HEK293 (cell line): Measurements from ENCODE around the gene PRKCD.

Experiments used
- CTCF ChIA-PET: fragments of 350-600 bp; formaldehyde crosslinking; extraction: SDS; loops from one replicate; lab custom pipeline; 2021; ENCODE audit warnings: antibody characterized with exemption; lab: Yijun Ruan, JAX
- POLR2A ChIA-PET: fragments of 300-600 bp; formaldehyde crosslinking; extraction: SDS; loops from one replicate; lab custom pipeline; 2020; ENCODE audit warnings: antibody characterized with exemption, inconsistent platforms; lab: Yijun Ruan, JAX
- H3K27ac ChIP-seq: fragments of 200-500 bp; sonication (Bioruptor generic); 2 replicates; pipeline ENCODE4 v1.5.1; 2014; ENCODE audit warnings: low read depth, low read length, control low read depth, inconsistent platforms; ENCODE audit errors: extremely low read depth
- H3K36me3 ChIP-seq, 2 experiments: fragments of 200-500 bp in 1 of 2; sonication (Bioruptor generic) in 1 of 2; 1 replicate in 1 of 2; 2 replicates in 1 of 2; pipeline ENCODE4 v1.5.1; 2014 to 2017; ENCODE audit warnings: inconsistent platforms in 2 of 2, low read length in 2 of 2; ENCODE audit not compliant: control insufficient read depth in 2 of 2, insufficient read depth in 1 of 2
- H3K4me1 ChIP-seq: fragments of 200-500 bp; sonication (Bioruptor generic); 2 replicates; pipeline ENCODE4 v1.5.1; 2014; ENCODE audit warnings: mild to moderate bottlenecking, low read length, inconsistent platforms; ENCODE audit not compliant: control insufficient read depth, insufficient read depth
- H3K4me3 ChIP-seq: 2 replicates; pipeline ENCODE4 v1.5.1; 2011; ENCODE audit warnings: low read depth, mild to moderate bottlenecking, control low read depth, low read length, moderate library complexity
- H3K9me3 ChIP-seq: fragments of 200-500 bp; sonication (Bioruptor generic); 2 replicates; pipeline ENCODE4 v1.5.1; 2014; ENCODE audit warnings: low read depth, low read length, inconsistent platforms; ENCODE audit not compliant: control insufficient read depth, insufficient read depth
- EGR2 ChIP-seq: fragments of 450-650 bp; formaldehyde crosslinking; IDR thresholded peaks from 2 replicates; pipeline ENCODE4 v1.5.1; 2016; ENCODE audit warnings: low read depth, missing biosample characterization, missing genetic modification characterization
- GFI1B ChIP-seq: fragments of 450-650 bp; formaldehyde crosslinking; IDR thresholded peaks from 2 replicates; pipeline ENCODE4 v1.5.1; 2016; ENCODE audit warnings: missing biosample characterization, missing genetic modification characterization
- GLIS1 ChIP-seq: fragments of 450-650 bp; formaldehyde crosslinking; IDR thresholded peaks from 2 replicates; pipeline ENCODE4 v1.5.1; 2016; ENCODE audit warnings: missing biosample characterization, missing genetic modification characterization
- IKZF3 ChIP-seq: fragments of 450-650 bp; IDR thresholded peaks from 2 replicates; pipeline ENCODE4 v1.5.0; 2018; ENCODE audit warnings: missing biosample characterization, mild to moderate bottlenecking, missing genetic modification characterization, moderate library complexity
- KLF10 ChIP-seq: fragments of 450-650 bp; IDR thresholded peaks from 2 replicates; pipeline ENCODE4 v1.5.1; 2018; ENCODE audit warnings: missing biosample characterization, mild to moderate bottlenecking, missing genetic modification characterization
- KLF16 ChIP-seq: fragments of 450-650 bp; formaldehyde crosslinking; IDR thresholded peaks from 2 replicates; pipeline ENCODE4 v1.5.1; 2017; ENCODE audit warnings: missing biosample characterization, missing genetic modification characterization
- KLF8 ChIP-seq: fragments of 450-650 bp; formaldehyde crosslinking; IDR thresholded peaks from 2 replicates; pipeline ENCODE4 v1.5.1; 2016; ENCODE audit warnings: missing biosample characterization, missing genetic modification characterization
- SETDB1 ChIP-seq: IDR thresholded peaks from one replicate; pipeline ENCODE4 v1.6.1; 2017; ENCODE audit warnings: mild to moderate bottlenecking, low read length, moderate library complexity, mixed read lengths; ENCODE audit not compliant: insufficient read length
- SP2 ChIP-seq: fragments of 450-650 bp; formaldehyde crosslinking; IDR thresholded peaks from 2 replicates; pipeline ENCODE4 v1.5.1; 2016; ENCODE audit warnings: missing biosample characterization, missing genetic modification characterization
- SP3 ChIP-seq: fragments of 450-650 bp; formaldehyde crosslinking; IDR thresholded peaks from 2 replicates; pipeline ENCODE4 v1.5.1; 2016; ENCODE audit warnings: missing biosample characterization, missing genetic modification characterization
- SP7 ChIP-seq: fragments of 450-650 bp; formaldehyde crosslinking; IDR thresholded peaks from 2 replicates; pipeline ENCODE4 v1.5.1; 2016; ENCODE audit warnings: missing biosample characterization, missing genetic modification characterization
- ZBTB1 ChIP-seq: fragments of 450-650 bp; formaldehyde crosslinking; IDR thresholded peaks from 2 replicates; pipeline ENCODE4 v1.5.1; 2016; ENCODE audit warnings: missing biosample characterization, missing genetic modification characterization
- ZFHX2 ChIP-seq: fragments of 450-650 bp; formaldehyde crosslinking; conservative IDR thresholded peaks from 2 replicates; pipeline ENCODE4 v1.5.1; 2016; ENCODE audit warnings: missing biosample characterization, missing genetic modification characterization
- ZNF155 ChIP-seq: fragments of 450-650 bp; formaldehyde crosslinking; IDR thresholded peaks from 2 replicates; pipeline ENCODE4 v1.5.1; 2016; ENCODE audit warnings: missing biosample characterization, missing genetic modification characterization
- ZNF76 ChIP-seq: fragments of 450-650 bp; formaldehyde crosslinking; IDR thresholded peaks from 2 replicates; pipeline ENCODE4; 2016; ENCODE audit warnings: low read depth, missing biosample characterization, missing genetic modification characterization, borderline replicate concordance
- ZNF843 ChIP-seq: fragments of 450-650 bp; formaldehyde crosslinking; IDR thresholded peaks from 2 replicates; pipeline ENCODE4 v1.5.1; 2016; ENCODE audit warnings: missing biosample characterization, missing genetic modification characterization
- TF ChIP-seq, protein P1 (sequence below): fragments of 450-650 bp; formaldehyde crosslinking; conservative IDR thresholded peaks from 2 replicates; pipeline ENCODE4 v1.5.1; 2016; ENCODE audit warnings: low read depth, missing biosample characterization, missing genetic modification characterization
- TF ChIP-seq, protein P2 (sequence below): fragments of 450-650 bp; formaldehyde crosslinking; IDR thresholded peaks from 2 replicates; pipeline ENCODE4 v1.5.1; 2016; ENCODE audit warnings: missing biosample characterization, missing genetic modification characterization
- TF ChIP-seq, protein P3 (sequence below): fragments of 450-650 bp; formaldehyde crosslinking; IDR thresholded peaks from 2 replicates; pipeline ENCODE4 v1.5.1; 2016; ENCODE audit warnings: missing biosample characterization, missing genetic modification characterization
- TF ChIP-seq, protein P4 (sequence below): fragments of 450-650 bp; formaldehyde crosslinking; IDR thresholded peaks from 2 replicates; pipeline ENCODE4 v1.5.1; 2016; ENCODE audit warnings: missing biosample characterization, missing genetic modification characterization
- TF ChIP-seq, protein P5 (sequence below): IDR thresholded peaks from 2 replicates; pipeline ENCODE4 v1.6.1; 2011; ENCODE audit warnings: mild to moderate bottlenecking, low read depth, low read length, borderline replicate concordance

The PRKCD gene

DNA sequence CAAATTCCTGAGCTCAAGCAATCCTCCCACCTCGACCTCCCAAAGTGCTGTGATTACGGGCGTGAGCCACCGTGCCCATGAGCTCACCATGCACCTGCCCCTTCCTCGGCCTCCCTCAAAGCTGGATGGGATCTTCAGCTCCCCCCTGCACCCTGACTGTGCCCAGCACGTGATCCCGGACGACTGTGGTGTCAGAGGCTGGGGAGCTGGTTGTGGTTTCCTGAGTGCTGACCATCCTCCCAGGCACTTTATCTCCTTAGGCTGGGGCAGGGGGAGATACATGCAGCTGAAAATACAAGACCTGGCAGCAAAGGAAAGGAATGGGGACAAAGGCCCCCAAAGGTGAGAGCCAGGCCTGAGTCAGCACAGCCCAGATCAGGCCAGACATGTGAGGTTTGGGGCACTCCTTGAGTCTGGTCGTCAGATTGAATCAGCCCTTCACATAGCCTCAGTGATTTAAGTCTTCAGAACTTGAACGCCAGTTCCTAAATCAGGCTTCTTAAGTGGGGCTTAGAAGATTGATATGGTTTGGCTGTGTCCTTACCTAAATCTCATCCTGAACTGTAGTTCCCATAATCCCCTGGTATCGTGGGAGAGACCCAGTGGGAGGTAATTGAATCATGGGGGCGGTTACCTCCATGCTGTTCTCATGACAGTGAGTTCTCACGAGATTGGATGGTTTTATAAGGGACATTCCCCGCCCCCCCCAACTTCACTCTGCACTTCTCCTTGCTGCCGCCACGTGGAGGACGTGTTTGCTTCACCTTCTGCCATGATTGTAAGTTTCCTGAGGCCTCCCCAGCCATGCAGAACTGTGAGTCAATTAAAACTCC, 35.8 kb downstream of the PRKCD start:
- no peak overlapping the region for H3K4me3 ChIP-seq
- no peaks in the 10 kb centered on the region for H3K4me1 ChIP-seq
- ChIA-PET CTCF (interaction anchor here (0.5 to 2.9 kb wide), 33 partner anchors 11 to 1215 kb away, joined by 3 to 54 read pairs (median 4); partner anchors contain the start of gene DCP1A), POLR2A (interaction anchor here (0.7 kb wide), 1 partner anchor 62 kb away, joined by 4 read pairs; no protein-coding TSS in a partner anchor)
- no peak overlapping the region for H3K27ac ChIP-seq
- H3K36me3 ChIP-seq, result peaks cover 0 to 42% of the 10 kb centered on the region in 2 experiments; a peak in 1 of 3 replicates
- no peaks in the 10 kb centered on the region for H3K9me3 ChIP-seq
- TF ChIP-seq, protein P1, sequence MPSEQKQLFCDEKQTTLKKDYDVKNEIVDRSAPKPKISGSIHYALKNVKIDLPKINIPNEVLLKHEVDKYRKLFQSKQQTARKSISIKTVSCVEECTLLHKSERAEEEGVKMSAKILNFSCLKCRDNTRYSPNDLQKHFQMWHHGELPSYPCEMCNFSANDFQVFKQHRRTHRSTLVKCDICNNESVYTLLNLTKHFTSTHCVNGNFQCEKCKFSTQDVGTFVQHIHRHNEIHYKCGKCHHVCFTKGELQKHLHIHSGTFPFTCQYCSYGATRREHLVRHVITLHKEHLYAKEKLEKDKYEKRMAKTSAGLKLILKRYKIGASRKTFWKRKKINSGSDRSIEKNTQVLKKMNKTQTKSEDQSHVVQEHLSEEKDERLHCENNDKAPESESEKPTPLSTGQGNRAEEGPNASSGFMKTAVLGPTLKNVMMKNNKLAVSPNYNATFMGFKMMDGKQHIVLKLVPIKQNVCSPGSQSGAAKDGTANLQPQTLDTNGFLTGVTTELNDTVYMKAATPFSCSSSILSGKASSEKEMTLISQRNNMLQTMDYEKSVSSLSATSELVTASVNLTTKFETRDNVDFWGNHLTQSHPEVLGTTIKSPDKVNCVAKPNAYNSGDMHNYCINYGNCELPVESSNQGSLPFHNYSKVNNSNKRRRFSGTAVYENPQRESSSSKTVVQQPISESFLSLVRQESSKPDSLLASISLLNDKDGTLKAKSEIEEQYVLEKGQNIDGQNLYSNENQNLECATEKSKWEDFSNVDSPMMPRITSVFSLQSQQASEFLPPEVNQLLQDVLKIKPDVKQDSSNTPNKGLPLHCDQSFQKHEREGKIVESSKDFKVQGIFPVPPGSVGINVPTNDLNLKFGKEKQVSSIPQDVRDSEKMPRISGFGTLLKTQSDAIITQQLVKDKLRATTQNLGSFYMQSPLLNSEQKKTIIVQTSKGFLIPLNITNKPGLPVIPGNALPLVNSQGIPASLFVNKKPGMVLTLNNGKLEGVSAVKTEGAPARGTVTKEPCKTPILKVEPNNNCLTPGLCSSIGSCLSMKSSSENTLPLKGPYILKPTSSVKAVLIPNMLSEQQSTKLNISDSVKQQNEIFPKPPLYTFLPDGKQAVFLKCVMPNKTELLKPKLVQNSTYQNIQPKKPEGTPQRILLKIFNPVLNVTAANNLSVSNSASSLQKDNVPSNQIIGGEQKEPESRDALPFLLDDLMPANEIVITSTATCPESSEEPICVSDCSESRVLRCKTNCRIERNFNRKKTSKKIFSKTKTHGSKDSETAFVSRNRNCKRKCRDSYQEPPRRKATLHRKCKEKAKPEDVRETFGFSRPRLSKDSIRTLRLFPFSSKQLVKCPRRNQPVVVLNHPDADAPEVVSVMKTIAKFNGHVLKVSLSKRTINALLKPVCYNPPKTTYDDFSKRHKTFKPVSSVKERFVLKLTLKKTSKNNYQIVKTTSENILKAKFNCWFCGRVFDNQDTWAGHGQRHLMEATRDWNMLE (tag by site-specific recombination), result 0 out of 2 replicates have a peak, but pooled peaks have one; percentile 25
- TF ChIP-seq GFI1B (tag by site-specific recombination) (peak; percentile 35; the same call in 1 of the 2 replicates), ZBTB1 (tag by site-specific recombination) (no peak), SP7 (tag by site-specific recombination) (peak; percentile 61), ZNF155 (tag by site-specific recombination) (no peak), SETDB1 (peak; percentile 25), IKZF3 (tag by site-specific recombination) (peak; percentile 90), KLF8 (0 out of 2 replicates have a peak, but pooled peaks have one; percentile 76), SP2 (tag by site-specific recombination) (peak; percentile 55), KLF10 (tag by site-specific recombination) (peak; percentile 36; the same call in 1 of the 2 replicates), ZFHX2 (tag by site-specific recombination) (peak; percentile 90), EGR2 (peak; percentile 83), GLIS1 (peak; percentile 76), KLF16 (tag by site-specific recombination) (peak; percentile 59), ZNF843 (tag by site-specific recombination) (0 out of 2 replicates have a peak, but pooled peaks have one; percentile 19), SP3 (tag by site-specific recombination) (peak; percentile 75), ZNF76 (tag by site-specific recombination) (peak; percentile 70; the same call in 1 of the 2 replicates)
- TF ChIP-seq, protein P2, sequence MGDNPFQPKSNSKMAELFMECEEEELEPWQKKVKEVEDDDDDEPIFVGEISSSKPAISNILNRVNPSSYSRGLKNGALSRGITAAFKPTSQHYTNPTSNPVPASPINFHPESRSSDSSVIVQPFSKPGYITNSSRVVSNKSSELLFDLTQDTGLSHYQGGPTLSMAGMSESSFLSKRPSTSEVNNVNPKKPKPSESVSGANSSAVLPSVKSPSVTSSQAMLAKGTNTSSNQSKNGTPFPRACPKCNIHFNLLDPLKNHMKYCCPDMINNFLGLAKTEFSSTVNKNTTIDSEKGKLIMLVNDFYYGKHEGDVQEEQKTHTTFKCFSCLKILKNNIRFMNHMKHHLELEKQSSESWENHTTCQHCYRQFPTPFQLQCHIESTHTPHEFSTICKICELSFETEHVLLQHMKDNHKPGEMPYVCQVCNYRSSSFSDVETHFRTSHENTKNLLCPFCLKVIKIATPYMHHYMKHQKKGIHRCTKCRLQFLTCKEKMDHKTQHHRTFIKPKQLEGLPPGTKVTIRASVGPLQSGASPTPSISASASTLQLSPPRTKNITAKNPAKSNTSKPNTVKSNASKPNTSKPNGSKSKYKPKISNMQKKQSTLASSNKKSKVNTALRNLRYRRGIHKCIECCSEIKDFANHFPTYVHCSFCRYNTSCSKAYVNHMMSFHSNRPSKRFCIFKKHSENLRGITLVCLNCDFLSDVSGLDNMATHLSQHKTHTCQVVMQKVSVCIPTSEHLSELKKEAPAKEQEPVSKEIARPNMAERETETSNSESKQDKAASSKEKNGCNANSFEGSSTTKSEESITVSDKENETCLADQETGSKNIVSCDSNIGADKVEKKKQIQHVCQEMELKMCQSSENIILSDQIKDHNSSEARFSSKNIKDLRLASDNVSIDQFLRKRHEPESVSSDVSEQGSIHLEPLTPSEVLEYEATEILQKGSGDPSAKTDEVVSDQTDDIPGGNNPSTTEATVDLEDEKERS, result no peak
- TF ChIP-seq, protein P3, sequence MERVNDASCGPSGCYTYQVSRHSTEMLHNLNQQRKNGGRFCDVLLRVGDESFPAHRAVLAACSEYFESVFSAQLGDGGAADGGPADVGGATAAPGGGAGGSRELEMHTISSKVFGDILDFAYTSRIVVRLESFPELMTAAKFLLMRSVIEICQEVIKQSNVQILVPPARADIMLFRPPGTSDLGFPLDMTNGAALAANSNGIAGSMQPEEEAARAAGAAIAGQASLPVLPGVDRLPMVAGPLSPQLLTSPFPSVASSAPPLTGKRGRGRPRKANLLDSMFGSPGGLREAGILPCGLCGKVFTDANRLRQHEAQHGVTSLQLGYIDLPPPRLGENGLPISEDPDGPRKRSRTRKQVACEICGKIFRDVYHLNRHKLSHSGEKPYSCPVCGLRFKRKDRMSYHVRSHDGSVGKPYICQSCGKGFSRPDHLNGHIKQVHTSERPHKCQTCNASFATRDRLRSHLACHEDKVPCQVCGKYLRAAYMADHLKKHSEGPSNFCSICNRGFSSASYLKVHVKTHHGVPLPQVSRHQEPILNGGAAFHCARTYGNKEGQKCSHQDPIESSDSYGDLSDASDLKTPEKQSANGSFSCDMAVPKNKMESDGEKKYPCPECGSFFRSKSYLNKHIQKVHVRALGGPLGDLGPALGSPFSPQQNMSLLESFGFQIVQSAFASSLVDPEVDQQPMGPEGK (tag by site-specific recombination), result peak; percentile 74
- TF ChIP-seq, protein P4, sequence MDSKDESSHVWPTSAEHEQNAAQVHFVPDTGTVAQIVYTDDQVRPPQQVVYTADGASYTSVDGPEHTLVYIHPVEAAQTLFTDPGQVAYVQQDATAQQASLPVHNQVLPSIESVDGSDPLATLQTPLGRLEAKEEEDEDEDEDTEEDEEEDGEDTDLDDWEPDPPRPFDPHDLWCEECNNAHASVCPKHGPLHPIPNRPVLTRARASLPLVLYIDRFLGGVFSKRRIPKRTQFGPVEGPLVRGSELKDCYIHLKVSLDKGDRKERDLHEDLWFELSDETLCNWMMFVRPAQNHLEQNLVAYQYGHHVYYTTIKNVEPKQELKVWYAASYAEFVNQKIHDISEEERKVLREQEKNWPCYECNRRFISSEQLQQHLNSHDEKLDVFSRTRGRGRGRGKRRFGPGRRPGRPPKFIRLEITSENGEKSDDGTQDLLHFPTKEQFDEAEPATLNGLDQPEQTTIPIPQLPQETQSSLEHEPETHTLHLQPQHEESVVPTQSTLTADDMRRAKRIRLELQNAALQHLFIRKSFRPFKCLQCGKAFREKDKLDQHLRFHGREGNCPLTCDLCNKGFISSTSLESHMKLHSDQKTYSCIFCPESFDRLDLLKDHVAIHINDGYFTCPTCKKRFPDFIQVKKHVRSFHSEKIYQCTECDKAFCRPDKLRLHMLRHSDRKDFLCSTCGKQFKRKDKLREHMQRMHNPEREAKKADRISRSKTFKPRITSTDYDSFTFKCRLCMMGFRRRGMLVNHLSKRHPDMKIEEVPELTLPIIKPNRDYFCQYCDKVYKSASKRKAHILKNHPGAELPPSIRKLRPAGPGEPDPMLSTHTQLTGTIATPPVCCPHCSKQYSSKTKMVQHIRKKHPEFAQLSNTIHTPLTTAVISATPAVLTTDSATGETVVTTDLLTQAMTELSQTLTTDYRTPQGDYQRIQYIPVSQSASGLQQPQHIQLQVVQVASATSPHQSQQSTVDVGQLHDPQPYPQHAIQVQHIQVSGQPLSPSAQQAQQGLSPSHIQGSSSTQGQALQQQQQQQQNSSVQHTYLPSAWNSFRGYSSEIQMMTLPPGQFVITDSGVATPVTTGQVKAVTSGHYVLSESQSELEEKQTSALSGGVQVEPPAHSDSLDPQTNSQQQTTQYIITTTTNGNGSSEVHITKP (tag by site-specific recombination), result peak; percentile 82
- TF ChIP-seq, protein P5, sequence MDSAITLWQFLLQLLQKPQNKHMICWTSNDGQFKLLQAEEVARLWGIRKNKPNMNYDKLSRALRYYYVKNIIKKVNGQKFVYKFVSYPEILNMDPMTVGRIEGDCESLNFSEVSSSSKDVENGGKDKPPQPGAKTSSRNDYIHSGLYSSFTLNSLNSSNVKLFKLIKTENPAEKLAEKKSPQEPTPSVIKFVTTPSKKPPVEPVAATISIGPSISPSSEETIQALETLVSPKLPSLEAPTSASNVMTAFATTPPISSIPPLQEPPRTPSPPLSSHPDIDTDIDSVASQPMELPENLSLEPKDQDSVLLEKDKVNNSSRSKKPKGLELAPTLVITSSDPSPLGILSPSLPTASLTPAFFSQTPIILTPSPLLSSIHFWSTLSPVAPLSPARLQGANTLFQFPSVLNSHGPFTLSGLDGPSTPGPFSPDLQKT, result no peak
